ENCODE results near the gene HPCAL1. TPM values are rescaled to one million over a fixed set of nuclear protein-coding genes. Genes with fewer than 3 reads are reported as not detected.

The HPCAL1 gene
- total and polyA plus RNA-seq, 2 of the 4 experiments (the other 2 are of a cell fraction), result 8.2 to 33.7 TPM

DNA sequence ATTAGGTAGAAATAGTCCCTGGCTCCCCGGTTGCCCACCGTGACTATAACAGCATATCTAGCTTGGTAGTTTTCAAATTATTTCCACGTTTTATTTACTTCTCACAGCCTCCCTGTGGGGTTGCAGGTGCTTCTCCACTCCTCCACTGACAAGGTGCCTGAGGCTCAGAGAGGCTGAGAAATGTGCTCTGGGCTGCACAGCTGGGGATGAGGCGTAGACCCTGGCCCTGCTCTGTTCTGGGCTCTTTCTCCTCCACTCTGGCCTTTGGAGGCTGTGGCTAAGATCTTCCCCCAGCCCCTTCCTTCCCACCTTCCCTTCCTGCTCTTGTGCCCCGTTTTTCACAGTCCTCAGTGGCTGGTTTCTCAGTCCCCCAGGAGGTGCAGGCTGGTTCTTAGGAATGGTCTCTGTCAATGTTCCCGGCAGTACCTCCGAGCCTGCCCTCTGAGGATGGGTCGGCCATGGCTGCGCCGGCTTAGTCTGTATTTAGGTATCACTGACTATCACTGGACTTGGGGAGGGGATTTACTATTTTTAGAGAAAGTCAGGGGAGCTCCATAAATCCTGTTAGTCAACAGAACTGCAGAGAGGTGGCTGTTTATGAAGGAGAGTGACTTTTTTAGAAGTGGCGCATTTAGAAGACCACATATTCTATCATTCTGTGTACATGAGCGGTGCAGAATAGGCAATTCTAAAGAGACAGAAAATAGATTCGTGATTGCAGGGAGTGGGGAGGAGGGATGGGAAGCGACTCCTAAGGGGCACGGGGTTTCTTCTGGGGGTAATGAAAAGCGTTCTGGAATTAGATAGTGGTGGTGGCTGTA lies 35.0 kb downstream of the HPCAL1 start:
- Histone ChIP-seq H4K20me1 (ENCODE audit: insufficient read depth, low read length) (peaks cover 22% of the 10 kb centered on the region), H4K5ac (ENCODE audit: low read depth, low read length) (no peak overlapping the region), H3K4me3 (ENCODE audit: insufficient read depth, low read depth, low read length) (no peak overlapping the region), H3K14ac (replicated peaks; ENCODE audit: low read depth, low read length) (no peak overlapping the region), H4K91ac (ENCODE audit: insufficient read depth, low read depth, low read length) (no peak overlapping the region), H3K9me3 (ENCODE audit: control insufficient read depth, insufficient read depth, low read length) (peaks cover 5% of the 10 kb centered on the region), H3K4ac (ENCODE audit: low read depth, low read length) (no peak overlapping the region), H2BK120ac (ENCODE audit: low read depth, low read length) (no peak overlapping the region), H2BK5ac (ENCODE audit: low read depth, low read length, poor library complexity, severe bottlenecking) (no peak overlapping the region), H2AFZ (replicated peaks; ENCODE audit: low read length, poor library complexity) (no peak overlapping the region), H4K8ac (ENCODE audit: low read depth in 2 of 2, low read length in 2 of 2) (no peak overlapping the region), H3K36me3 (ENCODE audit: control insufficient read depth, insufficient read depth, low read length) (peaks cover 4% of the 10 kb centered on the region), H3K56ac (ENCODE audit: extremely low read depth, insufficient read depth, low read length) (no peak overlapping the region), H3K27me3 (ENCODE audit: control insufficient read depth, insufficient read depth, low read length) (no peaks in the 10 kb centered on the region), H2BK15ac (ENCODE audit: low read depth, low read length) (no peak overlapping the region), H3K27ac (ENCODE audit: insufficient read depth, low read length) (no peak overlapping the region), H3K4me1 (ENCODE audit: control insufficient read depth, insufficient read depth, low read length) (no peaks in the 10 kb centered on the region; the same call in 1 of the 2 replicates), H3K9ac (ENCODE audit: low read depth, low read length) (no peak overlapping the region), H2AK9ac (replicated peaks; ENCODE audit: low read depth, low read length, poor library complexity) (no peak overlapping the region), H2BK20ac (ENCODE audit: low read depth, low read length) (no peak overlapping the region), H3K9me1 (ENCODE audit: insufficient read depth, low read length) (no peaks in the 10 kb centered on the region; the same call in 1 of the 2 replicates), H3K18ac (ENCODE audit: low read depth, low read length) (no peak overlapping the region), H3K79me1 (ENCODE audit: low read depth in 1 of 2, low read length in 2 of 2) (peaks cover 20 to 41% of the 10 kb centered on the region in 2 experiments), H3K23ac (ENCODE audit: low read depth, low read length) (no peak overlapping the region), H2AK5ac (ENCODE audit: low read depth, low read length) (no peak overlapping the region), H3K4me2 (ENCODE audit: low read depth, low read length) (no peak overlapping the region)
- POLR2A ChIA-PET (ENCODE audit: unreplicated experiment), result no interaction called here
- TF ChIP-seq BHLHE40 (IDR thresholded peaks at IDR 0.05; ENCODE audit: low read depth, low read length) (no peak), RCOR1 (IDR thresholded peaks at IDR 0.05; ENCODE audit: insufficient replicate concordance, low read length) (no peak), NFE2L2 (IDR thresholded peaks at IDR 0.05; ENCODE audit: low read depth, low read length) (no peak), RFX5 (IDR thresholded peaks at IDR 0.05; ENCODE audit: low read depth, low read length) (no peak), POLR2A (IDR thresholded peaks at IDR 0.05; ENCODE audit: low read depth, low read length) (no peak), RAD21 (IDR thresholded peaks at IDR 0.05; ENCODE audit: low read length) (no peak)
- TF ChIP-seq, protein P1, sequence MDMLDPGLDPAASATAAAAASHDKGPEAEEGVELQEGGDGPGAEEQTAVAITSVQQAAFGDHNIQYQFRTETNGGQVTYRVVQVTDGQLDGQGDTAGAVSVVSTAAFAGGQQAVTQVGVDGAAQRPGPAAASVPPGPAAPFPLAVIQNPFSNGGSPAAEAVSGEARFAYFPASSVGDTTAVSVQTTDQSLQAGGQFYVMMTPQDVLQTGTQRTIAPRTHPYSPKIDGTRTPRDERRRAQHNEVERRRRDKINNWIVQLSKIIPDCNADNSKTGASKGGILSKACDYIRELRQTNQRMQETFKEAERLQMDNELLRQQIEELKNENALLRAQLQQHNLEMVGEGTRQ (IDR thresholded peaks at IDR 0.05; ENCODE audit: low read depth, low read length), result no peak
- dilution Hi-C loops (cut with HindIII; ENCODE audit: low sequenced_read_pairs, unreplicated experiment), result no loop called here
- intact Hi-C loops (cut with micrococcal nuclease), result no loop called here
- in situ Hi-C loops (cut with MboI; ENCODE audit: low sequenced_read_pairs), result no loop called here
- BruUV-seq (replicated peaks), result no TSS peak
- no peak for DNase-seq
- no peak for ATAC-seq (ENCODE audit: low read depth)
- WGBS, 2 experiments (ENCODE audit: extremely low coverage in 2 of 2, insufficient read length in 1 of 2), result 80% methylated on average over 3 of the region's 16 CpGs; no CpG with 5 or more reads in 1 of the 2 experiments
- CTCF ChIA-PET, result no interaction called here
